Spinal cord (tissue), 10 donors: Measurements from ENCODE around the gene SEMA5A. TPM values are rescaled to one million over a fixed set of nuclear protein-coding genes. Genes with fewer than 3 reads are reported as not detected.

Experiments
- DNase-seq, 6 donors: peaks; one replicate each; pipeline versions ENCODE4 v3.0.0 to v3.0.0-alpha.2; 2013 to 2015; ENCODE audit warnings: low spot score in 6 of 6, low read depth in 4 of 6
- H3K27ac ChIP-seq: one replicate; pipeline ENCODE4 v1.5.1; 2013; ENCODE audit warnings: low read depth, low read length, control low read depth
- H3K27me3 ChIP-seq: one replicate; pipeline ENCODE4 v1.6.1; 2013; ENCODE audit warnings: low read length; ENCODE audit not compliant: control insufficient read depth, insufficient read depth
- H3K36me3 ChIP-seq: one replicate; pipeline ENCODE4 v1.6.1; 2013; ENCODE audit warnings: low read length; ENCODE audit not compliant: control insufficient read depth, insufficient read depth
- H3K4me1 ChIP-seq: one replicate; pipeline ENCODE4 v1.6.1; 2013; ENCODE audit warnings: low read length; ENCODE audit not compliant: control insufficient read depth, insufficient read depth
- H3K4me3 ChIP-seq: one replicate; pipeline ENCODE4 v1.5.1; 2013; ENCODE audit warnings: low read depth, low read length, control low read depth
- H3K9me3 ChIP-seq: one replicate; pipeline ENCODE4 v1.6.1; 2013; ENCODE audit warnings: low read length; ENCODE audit not compliant: control insufficient read depth, insufficient read depth
- WGBS: methylation state at CpG from one replicate; pipeline ENCODE4 v1.1.5; 2013; ENCODE audit warnings: missing lambda C conversion rate; ENCODE audit not compliant: insufficient coverage; 5-methylcytosine and 5-hydroxymethylcytosine counted together
- long read RNA-seq, 4 donors: transcript quantifications; one replicate each; lab custom pipeline, GENCODE V29; 2026
- polyA plus RNA-seq, 2 donors: library from polyadenylated mRNA; unstranded; fragments of 120-200 nt; gene quantifications; one replicate each; pipeline ENCODE4 v1.2.1, GENCODE V29; 2013; ENCODE audit not compliant: insufficient read length in 2 of 2
- total RNA-seq, 2 donors: library from RNA; depleted of rRNA in 1 of 2; stranded (reverse); fragments of 120-200 nt in 1 of 2; fragments of >200 nt in 1 of 2; gene quantifications; one replicate each; pipeline versions ENCODE4 v1.2.3 to v1.2.4, GENCODE V29; 2013 to 2014
- donor health status: healthy.

SEMA5A gene
- total RNA-seq: 10 to 100 TPM; 59.2 to 70.7 TPM
- polyA plus RNA-seq: 10 to 100 TPM; 35.2 to 59.5 TPM
- long read RNA-seq, donor 1, full-length matches to known transcripts: 1 of 33 reads
- long read RNA-seq, donor 1, partial matches to known transcripts: 6 of 33 reads
- long read RNA-seq, donor 1, other reads (novel, unspliced or antisense): 26 of 33 reads
- long read RNA-seq, donor 2, full-length matches to known transcripts: 2 of 2 reads
- long read RNA-seq, donor 2, partial matches to known transcripts: 0 of 2 reads
- long read RNA-seq, donor 2, other reads (novel, unspliced or antisense): 0 of 2 reads
- long read RNA-seq, donor 3, full-length matches to known transcripts: 1 of 19 reads
- long read RNA-seq, donor 3, partial matches to known transcripts: 18 of 19 reads
- long read RNA-seq, donor 3, other reads (novel, unspliced or antisense): 0 of 19 reads
- long read RNA-seq, donor 4, partial matches to known transcripts: 6 of 6 reads
- long read RNA-seq, donor 4, other reads (novel, unspliced or antisense): 0 of 6 reads

GRCh38 chr5:9545992-9546851, at the start of gene SEMA5A:
Gene SEMA5A, minus strand, starts transcription at chr5:9546075. Its CDS starts 166,129 bp downstream, at chr5:9379946.
- 4% methylated on average over 50 of the region's 84 CpGs for WGBS

DNA sequence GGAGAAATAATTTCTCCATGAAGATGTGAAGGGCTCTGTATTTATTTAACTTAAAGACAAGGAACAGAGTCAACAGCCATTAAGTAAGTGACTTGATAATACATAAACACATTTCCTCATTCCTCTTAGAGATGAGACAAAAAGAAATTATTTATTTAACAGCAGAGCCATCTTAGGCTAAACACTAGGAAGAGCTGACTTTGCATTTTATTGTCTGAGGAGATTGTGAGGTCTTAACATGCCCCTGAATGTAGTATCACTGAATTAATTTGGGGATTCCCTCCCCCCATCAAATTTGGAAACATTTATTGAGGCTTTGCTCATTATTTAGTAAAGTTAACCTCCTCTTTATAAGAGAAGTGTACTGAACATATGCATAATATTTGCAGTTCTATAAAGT, 49.0 kb upstream of the SEMA5A start:
- H3K27me3 ChIP-seq: no peaks in the 10 kb centered on the region
- no peaks in the 10 kb centered on the region for H3K9me3 ChIP-seq
- no peak overlapping the region for H3K4me3 ChIP-seq
- H3K27ac ChIP-seq: no peak overlapping the region
- H3K4me1 ChIP-seq: peaks cover 3% of the 10 kb centered on the region
- no peak for DNase-seq
- no peaks in the 10 kb centered on the region for H3K36me3 ChIP-seq

More at GRCh38 chr5:9545992-9546851, at the start of gene SEMA5A:
- H3K27me3 ChIP-seq: no peaks in the 10 kb centered on the region
- DNase-seq: peak in 3 of 6 donors; percentile 38 to 81 (median 77)
- H3K27ac ChIP-seq: peak within 1 kb of the TSS; percentile 92
- no peaks in the 10 kb centered on the region for H3K36me3 ChIP-seq
- H3K9me3 ChIP-seq: no peaks in the 10 kb centered on the region
- peak within 1 kb of the TSS; percentile 94 for H3K4me3 ChIP-seq
- peaks cover 29% of the 10 kb centered on the region for H3K4me1 ChIP-seq

GRCh38 chr5:9589049-9589835, 43.4 kb upstream of the SEMA5A start:
- Histone ChIP-seq H3K9me3 (no peaks in the 10 kb centered on the region), H3K4me1 (no peaks in the 10 kb centered on the region), H3K4me3 (no peak overlapping the region), H3K27me3 (no peaks in the 10 kb centered on the region), H3K36me3 (no peaks in the 10 kb centered on the region), H3K27ac (no peak overlapping the region)
- no peak for DNase-seq
- 100% methylated on average over 1 of the region's 7 CpGs for whole genome bisulfite sequencing

GRCh38 chr5:9588254-9588653, 42.4 kb upstream of the SEMA5A start:
- WGBS: 90% methylated on average over 3 of the region's 6 CpGs
- no peak for DNase-seq
- H3K4me3 ChIP-seq: no peak overlapping the region
- H3K4me1 ChIP-seq: no peaks in the 10 kb centered on the region
- H3K27me3 ChIP-seq: no peaks in the 10 kb centered on the region
- H3K9me3 ChIP-seq: no peaks in the 10 kb centered on the region
- H3K27ac ChIP-seq: no peak overlapping the region
- no peaks in the 10 kb centered on the region for H3K36me3 ChIP-seq

DNA sequence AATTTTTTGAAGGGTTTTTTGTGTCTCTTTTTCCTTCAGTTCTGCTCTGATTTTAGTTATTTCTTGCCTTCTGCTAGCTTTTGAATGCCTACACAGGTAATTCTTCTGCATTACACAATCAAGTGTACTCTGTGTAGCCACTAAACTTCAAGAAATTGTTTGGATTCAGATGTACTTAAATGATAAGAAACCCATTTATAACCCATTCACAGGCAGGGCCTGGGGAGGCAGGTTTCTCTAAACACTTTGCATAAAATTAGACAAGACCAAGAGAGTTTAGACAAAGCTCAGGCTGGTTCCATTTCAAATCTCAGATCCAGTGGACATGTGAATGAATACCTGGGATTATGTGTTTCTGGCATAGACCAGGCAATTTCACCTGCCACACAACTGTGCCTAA, 41.3 kb upstream of the SEMA5A start:
- H3K27me3 ChIP-seq: no peaks in the 10 kb centered on the region
- no peaks in the 10 kb centered on the region for H3K36me3 ChIP-seq
- no peak overlapping the region for H3K4me3 ChIP-seq
- no peaks in the 10 kb centered on the region for H3K4me1 ChIP-seq
- no peak for DNase-seq
- no peak overlapping the region for H3K27ac ChIP-seq
- no peaks in the 10 kb centered on the region for H3K9me3 ChIP-seq

GRCh38 chr5:9582406-9582805, 36.5 kb upstream of the SEMA5A start:
- Histone ChIP-seq H3K9me3 (no peaks in the 10 kb centered on the region), H3K36me3 (no peaks in the 10 kb centered on the region), H3K4me3 (no peak overlapping the region), H3K4me1 (no peaks in the 10 kb centered on the region), H3K27ac (no peak overlapping the region), H3K27me3 (no peaks in the 10 kb centered on the region)
- DNase-seq: no peak
- WGBS: 50% methylated on average over 1 of the region's 2 CpGs

- Histone ChIP-seq H3K4me1 (no peaks in the 10 kb centered on the region), H3K9me3 (no peaks in the 10 kb centered on the region), H3K4me3 (no peak overlapping the region), H3K27ac (no peak overlapping the region), H3K36me3 (no peaks in the 10 kb centered on the region), H3K27me3 (no peaks in the 10 kb centered on the region)
- DNase-seq: no peak
- WGBS: no CpG with 5 or more reads among the region's 6 CpGs
These were observed 27.9 kb upstream of the SEMA5A start for GRCh38 chr5:9573796-9574195.

GRCh38 chr5:9572246-9572645, 26.4 kb upstream of the SEMA5A start:
- Histone ChIP-seq H3K27ac (no peak overlapping the region), H3K4me1 (no peaks in the 10 kb centered on the region), H3K9me3 (no peaks in the 10 kb centered on the region), H3K27me3 (no peaks in the 10 kb centered on the region), H3K4me3 (no peak overlapping the region), H3K36me3 (no peaks in the 10 kb centered on the region)
- DNase-seq: no peak
- WGBS: 100% methylated on average over 6 of the region's 8 CpGs

DNA sequence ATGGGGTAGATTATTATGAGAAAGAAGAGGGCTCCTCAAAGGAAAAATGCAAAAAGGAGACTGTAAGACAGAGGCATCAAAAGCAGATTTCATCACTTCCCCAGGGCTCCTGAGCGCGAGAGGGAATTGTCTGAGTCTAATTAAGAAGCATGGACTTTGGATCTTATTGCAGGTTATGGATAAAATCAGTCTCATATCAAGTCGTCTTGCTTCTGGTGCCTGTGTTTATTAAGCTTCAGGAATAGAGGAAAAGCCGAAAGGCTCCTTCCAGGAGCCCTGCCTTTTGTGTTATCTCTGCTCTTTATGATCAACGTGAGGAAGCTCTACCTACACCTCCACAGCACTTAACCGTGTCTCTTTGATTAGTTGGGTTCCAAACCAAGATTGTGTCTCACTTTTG, 25.0 kb upstream of the SEMA5A start:
- no peaks in the 10 kb centered on the region for H3K27me3 ChIP-seq
- no peak overlapping the region for H3K27ac ChIP-seq
- no peaks in the 10 kb centered on the region for H3K9me3 ChIP-seq
- no peaks in the 10 kb centered on the region for H3K4me1 ChIP-seq
- H3K4me3 ChIP-seq: no peak overlapping the region
- DNase-seq: no peak
- no CpG with 5 or more reads among the region's 6 CpGs for WGBS
- no peaks in the 10 kb centered on the region for H3K36me3 ChIP-seq
